Measurements from ENCODE around the gene CFAP46. TPM values are rescaled to one million over a fixed set of nuclear protein-coding genes. Genes with fewer than 3 reads are reported as not detected.

Gene CFAP46
- total and polyA plus RNA-seq, 2 of the 8 experiments (the other 6 are each of a cell fraction or from before 2014, with no cell fraction given) = 2.6 to 4.8 TPM

DNA sequence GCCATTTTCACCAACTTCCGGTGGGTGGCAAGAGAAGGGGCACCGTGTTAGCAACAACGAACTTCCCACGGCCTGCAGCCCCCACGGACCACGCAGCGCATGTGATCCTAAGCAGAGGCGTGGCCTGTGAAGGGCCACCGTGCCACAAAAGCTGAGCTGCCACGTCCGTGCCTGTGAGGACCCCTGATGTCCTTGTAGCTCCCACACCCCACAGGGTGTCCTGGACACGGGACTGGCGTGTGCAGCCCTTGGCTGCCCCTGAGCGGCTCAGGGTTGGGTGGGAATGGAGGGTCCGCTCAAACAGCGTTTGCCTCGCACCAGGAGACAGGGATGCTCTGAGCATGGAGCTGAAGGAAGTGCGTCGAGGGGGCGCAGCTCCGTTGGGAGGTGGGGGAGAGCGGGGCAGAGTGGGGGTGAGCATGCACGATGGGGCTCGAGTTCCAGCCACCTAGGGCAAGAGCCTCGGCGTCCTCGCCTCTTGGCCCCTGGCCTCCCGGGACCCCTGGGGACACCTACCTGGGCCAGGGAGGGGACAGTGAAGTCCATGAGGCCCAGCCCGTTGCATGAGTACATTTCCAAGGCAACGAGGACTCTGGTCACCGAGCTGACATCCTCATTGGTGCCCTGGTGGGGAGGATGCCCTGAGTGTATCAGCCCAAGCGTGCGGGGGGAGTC lies 33.6 kb downstream of the CFAP46 start (continued):
- TF ChIP-seq CTBP2 (IDR thresholded peaks at IDR 0.05; ENCODE audit: borderline replicate concordance, insufficient read depth, insufficient read length, low read length) (no peak), CREB1 (IDR thresholded peaks at IDR 0.05) (no peak)
